ENCODE measurements around the gene SLC34A3.
A peak's percentile ranks its signal among the peaks of the same experiment; 100 is the strongest.
"Not testable (repeated sequence)": the region's sequence is repeated elsewhere in the genome, so short reads cannot be mapped to it uniquely, and the experiment has no call there.

SLC34A3 gene

GRCh38 chr9:137240841-137241489 is 10.3 kb downstream of the SLC34A3 start, which contains the start of gene TUBB4B:
Gene TUBB4B, plus strand, starts transcription at chr9:137241287. Its CDS starts 74 bp downstream, at chr9:137241361.
- H3K27me3 ChIP-seq (ENCODE audit: insufficient read depth, poor library complexity, severe bottlenecking): peaks cover under 1% of the 10 kb centered on the region
- H3K27ac ChIP-seq (replicated peaks): peak within 1 kb of the TSS; percentile 98
- peak; percentile 100 for DNase-seq (ENCODE audit: low read depth in 1 of 2, low spot score in 1 of 2)
- H3K4me3 ChIP-seq (replicated peaks; ENCODE audit: insufficient read depth, low read length): peak within 1 kb of the TSS; percentile 97
- TF ChIP-seq REST (IDR thresholded peaks at IDR 0.05; ENCODE audit: insufficient replicate concordance, low read depth) (peak; percentile 83), POLR2AphosphoS5 (IDR thresholded peaks at IDR 0.05; ENCODE audit: low read depth) (peak; percentile 100), GABPA (IDR thresholded peaks at IDR 0.05; ENCODE audit: low read depth) (0 out of 2 replicates have a peak, but pooled peaks have one; percentile 14), SPI1 (IDR thresholded peaks at IDR 0.05; ENCODE audit: borderline replicate concordance, low read depth) (no peak)

GRCh38 chr9:137241490-137242268 is 11.0 kb downstream of the SLC34A3 start:
- no peak for DNase-seq (ENCODE audit: low read depth in 1 of 2, low spot score in 1 of 2)
- TF ChIP-seq SPI1 (IDR thresholded peaks at IDR 0.05; ENCODE audit: borderline replicate concordance, low read depth) (no peak), GABPA (IDR thresholded peaks at IDR 0.05; ENCODE audit: low read depth) (no peak), POLR2AphosphoS5 (IDR thresholded peaks at IDR 0.05; ENCODE audit: low read depth) (no peak)
- TF ChIP-seq, protein P1, sequence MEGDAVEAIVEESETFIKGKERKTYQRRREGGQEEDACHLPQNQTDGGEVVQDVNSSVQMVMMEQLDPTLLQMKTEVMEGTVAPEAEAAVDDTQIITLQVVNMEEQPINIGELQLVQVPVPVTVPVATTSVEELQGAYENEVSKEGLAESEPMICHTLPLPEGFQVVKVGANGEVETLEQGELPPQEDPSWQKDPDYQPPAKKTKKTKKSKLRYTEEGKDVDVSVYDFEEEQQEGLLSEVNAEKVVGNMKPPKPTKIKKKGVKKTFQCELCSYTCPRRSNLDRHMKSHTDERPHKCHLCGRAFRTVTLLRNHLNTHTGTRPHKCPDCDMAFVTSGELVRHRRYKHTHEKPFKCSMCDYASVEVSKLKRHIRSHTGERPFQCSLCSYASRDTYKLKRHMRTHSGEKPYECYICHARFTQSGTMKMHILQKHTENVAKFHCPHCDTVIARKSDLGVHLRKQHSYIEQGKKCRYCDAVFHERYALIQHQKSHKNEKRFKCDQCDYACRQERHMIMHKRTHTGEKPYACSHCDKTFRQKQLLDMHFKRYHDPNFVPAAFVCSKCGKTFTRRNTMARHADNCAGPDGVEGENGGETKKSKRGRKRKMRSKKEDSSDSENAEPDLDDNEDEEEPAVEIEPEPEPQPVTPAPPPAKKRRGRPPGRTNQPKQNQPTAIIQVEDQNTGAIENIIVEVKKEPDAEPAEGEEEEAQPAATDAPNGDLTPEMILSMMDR (IDR thresholded peaks at IDR 0.05; ENCODE audit: insufficient read depth, low read length): no peak

DNA sequence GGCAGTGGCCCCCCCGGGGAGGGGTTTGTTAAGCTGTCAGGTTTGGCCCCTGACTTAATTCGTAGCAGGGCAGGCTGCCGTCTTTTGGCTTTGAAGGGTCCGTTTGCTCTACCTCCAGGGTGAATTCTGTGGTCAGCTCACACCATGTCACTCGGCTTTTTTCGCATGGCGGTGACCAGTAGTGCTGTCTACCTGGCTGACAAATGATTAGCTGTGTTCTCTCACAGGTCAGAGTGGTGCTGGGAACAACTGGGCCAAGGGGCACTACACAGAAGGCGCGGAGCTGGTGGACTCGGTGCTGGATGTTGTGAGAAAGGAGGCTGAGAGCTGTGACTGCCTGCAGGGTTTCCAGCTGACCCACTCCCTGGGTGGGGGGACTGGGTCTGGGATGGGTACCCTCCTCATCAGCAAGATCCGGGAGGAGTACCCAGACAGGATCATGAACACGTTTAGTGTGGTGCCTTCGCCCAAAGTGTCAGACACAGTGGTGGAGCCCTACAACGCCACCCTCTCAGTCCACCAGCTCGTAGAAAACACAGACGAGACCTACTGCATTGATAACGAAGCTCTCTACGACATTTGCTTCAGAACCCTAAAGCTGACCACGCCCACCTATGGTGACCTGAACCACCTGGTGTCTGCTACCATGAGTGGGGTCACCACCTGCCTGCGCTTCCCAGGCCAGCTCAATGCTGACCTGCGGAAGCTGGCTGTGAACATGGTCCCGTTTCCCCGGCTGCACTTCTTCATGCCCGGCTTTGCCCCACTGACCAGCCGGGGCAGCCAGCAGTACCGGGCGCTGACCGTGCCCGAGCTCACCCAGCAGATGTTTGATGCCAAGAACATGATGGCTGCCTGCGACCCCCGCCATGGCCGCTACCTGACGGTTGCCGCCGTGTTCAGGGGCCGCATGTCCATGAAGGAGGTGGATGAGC is 11.8 kb downstream of the SLC34A3 start:
- Histone ChIP-seq H3K27ac (replicated peaks) (peak overlapping the region; percentile 65), H3K27me3 (ENCODE audit: insufficient read depth, poor library complexity, severe bottlenecking) (no peaks in the 10 kb centered on the region), H3K4me3 (replicated peaks; ENCODE audit: insufficient read depth, low read length) (peak overlapping the region; percentile 97)
- TF ChIP-seq REST (IDR thresholded peaks at IDR 0.05; ENCODE audit: insufficient replicate concordance, low read depth): no peak
- no peak for TF ChIP-seq SPI1 (IDR thresholded peaks at IDR 0.05; ENCODE audit: borderline replicate concordance, low read depth)
- TF ChIP-seq POLR2AphosphoS5 (IDR thresholded peaks at IDR 0.05; ENCODE audit: low read depth): no peak; the same call in 1 of the 2 replicates
- no peak for TF ChIP-seq GABPA (IDR thresholded peaks at IDR 0.05; ENCODE audit: low read depth)
- TF ChIP-seq, protein P1 (IDR thresholded peaks at IDR 0.05; ENCODE audit: insufficient read depth, low read length): no peak
- no peak for DNase-seq (ENCODE audit: low read depth in 1 of 2, low spot score in 1 of 2)

More at GRCh38 chr9:137241490-137242268, 11.0 kb downstream of the SLC34A3 start:
- Histone ChIP-seq H3K27ac (replicated peaks) (peak overlapping the region; percentile 79), H3K4me3 (replicated peaks; ENCODE audit: insufficient read depth, low read length) (peak overlapping the region; percentile 97), H3K27me3 (ENCODE audit: insufficient read depth, poor library complexity, severe bottlenecking) (no peaks in the 10 kb centered on the region)

- H3K4me3 ChIP-seq (replicated peaks; ENCODE audit: insufficient read depth, low read length); DNase-seq (ENCODE audit: low read depth in 1 of 2, low spot score in 1 of 2); H3K27ac ChIP-seq (replicated peaks); H3K27me3 ChIP-seq (ENCODE audit: insufficient read depth, poor library complexity, severe bottlenecking): not testable (repeated sequence)
Observed at GRCh38 chr9:137243266-137243625, 12.5 kb downstream of the SLC34A3 start.

All from HL-60 (cell line).